CD14-positive monocyte (primary cell): ENCODE data around the gene RASSF5. TPM values are rescaled to one million over a fixed set of nuclear protein-coding genes. Genes with fewer than 3 reads are reported as not detected.

Source experiments
- DNase-seq, 3 donors: peaks; one replicate each; pipeline ENCODE4 v3.0.0-alpha.2; 2011 to 2022
- H2AFZ ChIP-seq: 2 replicates; pipeline ENCODE4 v1.6.0; 2012; ENCODE audit warnings: mild to moderate bottlenecking, low read depth, low read length, inconsistent platforms; ENCODE audit not compliant: insufficient read depth, poor library complexity, severe bottlenecking
- H3K27ac ChIP-seq, 2 donors: 1 replicate in 1 of 2; 2 replicates in 1 of 2; pipeline ENCODE4 v1.5.1; 2012 to 2013; ENCODE audit warnings: low read length in 2 of 2, control low read depth in 1 of 2, inconsistent platforms in 1 of 2, low read depth in 1 of 2, mild to moderate bottlenecking in 1 of 2
- H3K27me3 ChIP-seq, 2 donors: one replicate each; pipeline versions ENCODE4 v1.6.0 to v1.6.1; 2011 to 2013; ENCODE audit warnings: low read length in 2 of 2; ENCODE audit not compliant: control insufficient read depth in 2 of 2, insufficient read depth in 2 of 2
- H3K36me3 ChIP-seq, 2 donors: replicated peaks in 1 of 2; 1 replicate in 1 of 2; 2 replicates in 1 of 2; pipeline versions ENCODE4 v1.5.1 to v1.6.1; 2012 to 2013; ENCODE audit warnings: low read length in 2 of 2, control low read depth in 1 of 2, inconsistent platforms in 1 of 2, mild to moderate bottlenecking in 1 of 2; ENCODE audit not compliant: insufficient read depth in 2 of 2, control insufficient read depth in 1 of 2
- H3K4me1 ChIP-seq, 2 donors: 1 replicate in 1 of 2; 2 replicates in 1 of 2; pipeline versions ENCODE4 v1.5.1 to v1.6.1; 2012 to 2013; ENCODE audit warnings: low read length in 2 of 2, control low read depth in 1 of 2, inconsistent platforms in 1 of 2, mild to moderate bottlenecking in 1 of 2, moderate library complexity in 1 of 2; ENCODE audit not compliant: insufficient read depth in 2 of 2, control insufficient read depth in 1 of 2
- H3K4me2 ChIP-seq: replicated peaks from 2 replicates; pipeline ENCODE3; 2012; ENCODE audit warnings: low read length, moderate library complexity, mild to moderate bottlenecking; ENCODE audit not compliant: poor library complexity, severe bottlenecking; ENCODE audit errors: extremely low read depth
- H3K4me3 ChIP-seq, 3 experiments: fragments of 200-600 bp in 1 of 3; sonication (generic) in 1 of 3; replicated peaks in 1 of 3; 1 replicate in 2 of 3; 2 replicates in 1 of 3; pipeline ENCODE4 v1.5.1; 2011 to 2013; ENCODE audit warnings: low read length in 3 of 3, mild to moderate bottlenecking in 3 of 3, control low read depth in 2 of 3, low read depth in 2 of 3, inconsistent platforms in 1 of 3, moderate library complexity in 1 of 3
- H3K79me2 ChIP-seq: 2 replicates; pipeline ENCODE4 v1.6.0; 2012; ENCODE audit warnings: mild to moderate bottlenecking, control low read depth, inconsistent platforms, low read length, moderate library complexity; ENCODE audit not compliant: insufficient read depth
- H3K9ac ChIP-seq: 2 replicates; pipeline ENCODE4 v1.6.0; 2017; ENCODE audit warnings: low read length, mild to moderate bottlenecking; ENCODE audit not compliant: insufficient read depth, poor library complexity, severe bottlenecking
- H3K9me3 ChIP-seq, 2 donors: replicated peaks in 1 of 2; 1 replicate in 1 of 2; 2 replicates in 1 of 2; pipeline versions ENCODE4 v1.5.1 to v1.6.1; 2012 to 2013; ENCODE audit warnings: low read length in 2 of 2, control low read depth in 1 of 2; ENCODE audit not compliant: control insufficient read depth in 1 of 2, insufficient read depth in 1 of 2
- H4K20me1 ChIP-seq: 2 replicates; pipeline ENCODE4 v1.6.0; 2012; ENCODE audit warnings: mild to moderate bottlenecking, low read length, control low read depth, moderate library complexity; ENCODE audit not compliant: insufficient read depth
- H3K27ac Mint-ChIP-seq, 7 donors: one replicate each; pipeline ENCODE4 v1.8.0; 2020; ENCODE audit warnings: mild to moderate bottlenecking in 7 of 7, mixed read lengths in 7 of 7, moderate library complexity in 6 of 7, inconsistent platforms in 2 of 7
- H3K27me3 Mint-ChIP-seq, 3 donors: one replicate each; pipeline ENCODE4 v1.8.0; 2021 to 2022; ENCODE audit warnings: low read depth in 3 of 3, mild to moderate bottlenecking in 3 of 3, mixed read lengths in 3 of 3, moderate library complexity in 3 of 3, inconsistent platforms in 1 of 3
- H3K36me3 Mint-ChIP-seq, 2 donors: one replicate each; pipeline ENCODE4 v1.8.0; 2020; ENCODE audit warnings: mixed read lengths in 2 of 2, inconsistent platforms in 1 of 2, mild to moderate bottlenecking in 1 of 2
- H3K4me1 Mint-ChIP-seq: one replicate; pipeline ENCODE4 v1.8.0; 2020; ENCODE audit warnings: mild to moderate bottlenecking, mixed read lengths
- H3K4me3 Mint-ChIP-seq, 2 donors: one replicate each; pipeline ENCODE4 v1.8.0; 2020; ENCODE audit warnings: mild to moderate bottlenecking in 2 of 2, mixed read lengths in 2 of 2, moderate library complexity in 1 of 2
- H3K9me3 Mint-ChIP-seq, 7 donors: one replicate each; pipeline ENCODE4 v1.8.0; 2020 to 2022; ENCODE audit warnings: mixed read lengths in 7 of 7, mild to moderate bottlenecking in 6 of 7, moderate library complexity in 6 of 7, inconsistent platforms in 2 of 7
- CTCF ChIP-seq: fragments of 200-600 bp; IDR thresholded peaks from one replicate; pipeline ENCODE4 v1.8.0; 2022; ENCODE audit warnings: antibody characterized with exemption, mild to moderate bottlenecking
- WGBS: methylation state at CpG from one replicate; pipeline ENCODE4 v1.1.5; 2013; ENCODE audit warnings: missing lambda C conversion rate; ENCODE audit not compliant: insufficient coverage; 5-methylcytosine and 5-hydroxymethylcytosine counted together
- intact Hi-C, 2 donors: fragments of 100-400 bp; cut with micrococcal nuclease; formaldehyde crosslinking; loops; one replicate each; pipeline versions ENCODE4 v1.15.0 to v1.15.1; 2023
- polyA plus RNA-seq, 3 donors: library from polyadenylated mRNA; depleted of rRNA in 1 of 3; unstranded in 2 of 3; stranded (reverse) in 1 of 3; fragments of 300-500 nt in 2 of 3; fragments of >200 nt in 1 of 3; fragmentation: Illumina TruSeq in 2 of 3; gene quantifications; 1 replicate in 2 of 3; 2 replicates in 1 of 3; pipeline ENCODE4 v1.2.3, GENCODE V29; 2012 to 2021

RASSF5 gene
- polyA plus RNA-seq, 3 donors, result 81.6 to 129 (median 127) TPM

- Histone ChIP-seq H2AFZ (no peak overlapping the region), H3K4me3 (peak overlapping the region in 1 of 3 experiments; percentile 5), H3K27ac (peak overlapping the region; percentile 96 to 98), H4K20me1 (peaks cover 34% of the 10 kb centered on the region), H3K27me3 (no peaks in the 10 kb centered on the region), H3K9me3 (no peaks in the 10 kb centered on the region), H3K4me1 (peaks cover 71 to 75% of the 10 kb centered on the region in 2 donors), H3K9ac (peak overlapping the region; percentile 32), H3K79me2 (peaks cover 78% of the 10 kb centered on the region), H3K4me2 (peak overlapping the region; percentile 15), H3K36me3 (peaks cover 36 to 49% of the 10 kb centered on the region in 2 donors)
- Mint-ChIP-seq H3K4me3 (peak overlapping the region; percentile 60 to 78), H3K27ac (peak overlapping the region; percentile 97 to 100 (median 99)), H3K9me3 (peaks cover 0 to 2% (median 0%) of the 10 kb centered on the region in 7 donors), H3K27me3 (peaks cover 0 to 4% (median 0%) of the 10 kb centered on the region in 3 donors), H3K4me1 (peaks cover 71% of the 10 kb centered on the region), H3K36me3 (peaks cover 83 to 94% of the 10 kb centered on the region in 2 donors)
- 13% methylated on average over 6 of the region's 10 CpGs for WGBS
- no peak for TF ChIP-seq CTCF
- DNase-seq, result peak; percentile 92 to 99 (median 95)
- intact Hi-C loops, result loop anchor here (2.0 to 5.0 kb wide), 2 partner anchors 23 to 89 kb away; no protein-coding TSS in a partner anchor
Observed at GRCh38 chr1:206581571-206581981, 74.2 kb downstream of the RASSF5 start.

- Histone ChIP-seq H3K9me3 (no peaks in the 10 kb centered on the region), H3K36me3 (peaks cover 45 to 54% of the 10 kb centered on the region in 2 donors), H3K4me2 (no peak overlapping the region), H2AFZ (no peak overlapping the region), H4K20me1 (peaks cover 44% of the 10 kb centered on the region), H3K9ac (no peak overlapping the region), H3K79me2 (peaks cover 68% of the 10 kb centered on the region), H3K27me3 (no peaks in the 10 kb centered on the region), H3K4me3 (no peak overlapping the region), H3K4me1 (peaks cover 61 to 65% of the 10 kb centered on the region in 2 donors), H3K27ac (peak overlapping the region; percentile 69 to 96)
- H3K9me3 Mint-ChIP-seq, result peaks cover 0 to 2% (median 0%) of the 10 kb centered on the region in 7 donors
- intact Hi-C loops, result loop anchor here (2.0 to 5.0 kb wide), 3 partner anchors 38 to 90 kb away; no protein-coding TSS in a partner anchor
- 100% methylated on average over 2 of the region's 5 CpGs for WGBS
- no peak overlapping the region for H3K4me3 Mint-ChIP-seq
- H3K36me3 Mint-ChIP-seq, result peaks cover 87 to 96% of the 10 kb centered on the region in 2 donors
- no peak for TF ChIP-seq CTCF
- peaks cover 62% of the 10 kb centered on the region for H3K4me1 Mint-ChIP-seq
- peaks cover 0 to 4% (median 0%) of the 10 kb centered on the region in 3 donors for H3K27me3 Mint-ChIP-seq
- DNase-seq, result no peak
- peak overlapping the region; percentile 95 to 100 (median 99) for H3K27ac Mint-ChIP-seq
Observed at GRCh38 chr1:206582537-206582936, 75.2 kb downstream of the RASSF5 start.
